NB4 (cell line): ENCODE measurements around the gene DLG4.

Experiments
- MAX ChIP-seq: IDR thresholded peaks from 2 replicates; pipeline ENCODE4 v1.6.1; 2011; ENCODE audit warnings: low read depth, low read length
- MYC ChIP-seq: IDR thresholded peaks from 2 replicates; pipeline ENCODE4 v1.6.1; 2011; ENCODE audit warnings: low read depth, low read length
- POLR2A ChIP-seq: IDR thresholded peaks from 2 replicates; pipeline ENCODE4 v1.6.1; 2011; ENCODE audit warnings: mild to moderate bottlenecking; ENCODE audit not compliant: insufficient read length; ENCODE audit errors: extremely low read depth
- TF ChIP-seq, protein P1 (sequence below): IDR thresholded peaks from one replicate; pipeline ENCODE4 v1.5.1; 2012; ENCODE audit warnings: low read depth, low read length

GRCh38 chr17:7223375-7223774 is 3.7 kb upstream of the DLG4 start:
- TF ChIP-seq, protein P1, sequence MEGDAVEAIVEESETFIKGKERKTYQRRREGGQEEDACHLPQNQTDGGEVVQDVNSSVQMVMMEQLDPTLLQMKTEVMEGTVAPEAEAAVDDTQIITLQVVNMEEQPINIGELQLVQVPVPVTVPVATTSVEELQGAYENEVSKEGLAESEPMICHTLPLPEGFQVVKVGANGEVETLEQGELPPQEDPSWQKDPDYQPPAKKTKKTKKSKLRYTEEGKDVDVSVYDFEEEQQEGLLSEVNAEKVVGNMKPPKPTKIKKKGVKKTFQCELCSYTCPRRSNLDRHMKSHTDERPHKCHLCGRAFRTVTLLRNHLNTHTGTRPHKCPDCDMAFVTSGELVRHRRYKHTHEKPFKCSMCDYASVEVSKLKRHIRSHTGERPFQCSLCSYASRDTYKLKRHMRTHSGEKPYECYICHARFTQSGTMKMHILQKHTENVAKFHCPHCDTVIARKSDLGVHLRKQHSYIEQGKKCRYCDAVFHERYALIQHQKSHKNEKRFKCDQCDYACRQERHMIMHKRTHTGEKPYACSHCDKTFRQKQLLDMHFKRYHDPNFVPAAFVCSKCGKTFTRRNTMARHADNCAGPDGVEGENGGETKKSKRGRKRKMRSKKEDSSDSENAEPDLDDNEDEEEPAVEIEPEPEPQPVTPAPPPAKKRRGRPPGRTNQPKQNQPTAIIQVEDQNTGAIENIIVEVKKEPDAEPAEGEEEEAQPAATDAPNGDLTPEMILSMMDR = no peak
- TF ChIP-seq MYC (no peak), MAX (no peak), POLR2A (no peak)
